ENCODE measurements around the gene SLC7A6OS. TPM values are rescaled to one million over a fixed set of nuclear protein-coding genes. Genes with fewer than 3 reads are reported as not detected.
A peak's percentile ranks its signal among the peaks of the same experiment; 100 is the strongest.

Gene SLC7A6OS
- total RNA-seq = 12.4 TPM

DNA sequence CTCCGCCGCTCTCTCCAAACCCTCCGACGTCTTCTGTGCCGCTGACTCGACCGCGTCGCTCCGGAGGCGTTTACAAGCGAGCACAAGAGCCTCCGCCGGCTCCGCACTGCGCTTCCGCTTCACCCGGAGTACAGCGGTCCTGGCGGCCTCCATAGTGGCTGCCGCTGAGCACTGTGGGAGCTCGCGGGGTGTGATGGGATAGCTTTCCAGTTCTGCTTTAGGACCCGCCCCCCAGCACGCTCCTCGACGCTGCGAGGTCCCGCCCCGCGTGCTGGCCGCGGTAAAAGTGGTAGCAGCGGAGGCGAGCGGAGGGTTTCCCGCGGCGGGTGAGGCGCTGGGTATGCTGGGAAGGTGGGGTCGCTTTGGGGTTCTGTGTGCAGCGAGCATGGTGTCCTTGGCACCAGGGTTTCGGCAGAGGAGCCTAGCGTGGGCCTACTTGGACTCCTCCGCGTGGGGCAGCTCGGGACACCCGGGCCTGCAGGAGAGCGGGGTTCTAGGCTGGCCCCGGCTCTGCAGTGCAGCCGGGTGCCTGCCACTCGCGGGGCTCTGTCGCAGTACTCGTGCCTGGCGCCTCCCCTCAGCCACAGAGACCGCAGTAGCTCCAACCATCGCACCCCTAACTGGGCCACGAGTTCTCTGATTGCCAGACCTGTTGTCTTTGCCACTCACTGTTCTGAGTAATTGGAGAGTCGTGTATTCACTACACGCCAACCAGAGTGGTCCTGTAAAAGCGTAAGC is at the start of gene SLC7A6OS, which contains the start of gene PRMT7:
TSS of gene SLC7A6OS (minus strand) at position 173 of the 738 bp plus-strand sequence. CDS start at position 153, 20 bp downstream.
TSS of gene PRMT7 (plus strand) at position 246 of the 738 bp plus-strand sequence. CDS start 4,961 bp downstream, outside the sequence.
- peak; percentile 75 to 93 (median 91) for DNase-seq (ENCODE audit: low read depth in 2 of 3, low spot score in 2 of 3)

DNA sequence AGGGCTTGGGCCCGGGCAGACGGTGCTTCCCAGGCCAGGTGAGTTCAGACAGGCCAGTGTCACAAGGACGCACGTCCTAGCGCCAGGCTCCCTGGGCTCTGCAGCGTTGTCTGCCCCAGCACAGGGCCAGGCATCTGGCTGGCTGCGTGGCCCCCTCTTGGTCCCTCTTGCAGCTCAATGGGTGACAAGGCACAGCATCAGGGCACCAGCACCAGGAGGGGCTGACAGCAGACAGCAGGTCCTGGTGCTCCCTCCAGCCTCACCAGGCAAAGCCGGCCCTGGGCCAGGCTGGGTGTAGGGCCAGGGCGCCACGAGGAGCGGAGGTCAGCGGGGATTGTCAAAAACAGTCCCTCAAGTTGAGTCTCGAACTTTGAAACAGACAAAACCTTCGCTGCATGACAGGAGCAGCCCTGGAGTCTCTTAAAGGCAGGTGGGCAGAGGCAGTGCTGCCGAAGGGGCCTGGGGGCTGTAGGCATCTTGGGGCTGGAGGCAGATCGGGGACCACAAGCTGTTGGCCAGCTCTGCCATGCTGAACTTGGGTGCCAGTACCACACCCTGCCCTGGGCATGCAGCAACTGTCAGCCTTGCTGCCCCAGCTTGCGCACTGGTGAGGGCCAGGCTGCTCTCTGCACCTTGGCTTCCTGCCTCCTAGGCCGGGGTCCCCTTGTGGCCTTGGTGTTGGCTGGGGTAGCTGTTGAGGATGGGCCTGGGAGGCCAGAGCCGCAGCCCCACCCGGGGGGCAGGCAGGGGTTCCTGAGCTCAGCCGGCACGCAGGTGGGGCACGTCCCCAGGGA is 48.8 kb upstream of the SLC7A6OS start:
- no peak for DNase-seq (ENCODE audit: low read depth in 2 of 3, low spot score in 2 of 3)

GRCh38 chr16:68358951-68359350 is 48.2 kb upstream of the SLC7A6OS start:
- DNase-seq (ENCODE audit: low read depth in 2 of 3, low spot score in 2 of 3) = no peak

DNA sequence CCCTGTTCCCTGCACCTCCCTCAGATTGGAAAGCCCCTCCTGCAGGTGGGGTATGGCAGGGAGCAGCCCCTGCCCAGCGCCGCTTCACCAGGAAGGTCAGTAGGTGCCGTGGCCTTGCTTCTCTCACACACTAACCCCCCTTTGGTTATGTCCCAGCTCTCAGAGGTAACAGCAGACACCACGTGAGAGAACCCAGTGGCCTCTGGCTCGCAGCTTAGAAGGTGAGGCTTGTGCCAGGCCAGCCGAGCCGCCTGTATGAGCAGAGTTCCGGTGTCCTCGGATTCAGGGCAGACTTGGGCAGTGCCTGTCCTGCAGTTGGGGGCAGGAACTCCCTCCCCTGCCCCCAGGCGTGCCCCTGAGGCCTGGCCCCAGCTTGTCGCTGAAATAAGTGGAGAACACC is 47.2 kb upstream of the SLC7A6OS start:
- DNase-seq (ENCODE audit: low read depth in 2 of 3, low spot score in 2 of 3) = no peak

DNA sequence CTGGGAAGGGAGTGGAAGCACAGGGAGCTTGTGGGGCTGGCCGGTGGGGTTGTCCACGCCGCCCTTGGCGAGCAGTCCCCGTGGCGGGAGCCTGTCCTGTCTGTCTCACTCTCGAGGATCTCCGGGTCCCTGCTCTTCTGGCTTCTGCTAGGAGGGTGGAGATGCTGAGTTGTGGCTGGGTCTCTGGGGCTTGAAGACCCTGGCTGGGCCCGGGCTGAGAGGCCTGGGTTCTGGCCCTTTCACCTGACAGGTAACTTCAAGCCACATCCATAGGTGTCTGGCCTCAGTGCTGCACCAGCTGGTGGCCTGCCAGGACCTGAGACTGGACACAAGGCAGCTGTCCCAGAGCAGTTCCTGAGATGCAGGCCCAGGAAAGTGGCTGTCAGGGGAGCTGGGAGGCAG is 46.8 kb upstream of the SLC7A6OS start:
- DNase-seq (ENCODE audit: low read depth in 2 of 3, low spot score in 2 of 3) = no peak

GRCh38 chr16:68356919-68357286 is 46.2 kb upstream of the SLC7A6OS start:
- no peak for DNase-seq (ENCODE audit: low read depth in 2 of 3, low spot score in 2 of 3)

GRCh38 chr16:68356249-68356918 is 45.6 kb upstream of the SLC7A6OS start:
- peak; percentile 36 to 92 (median 87) for DNase-seq (ENCODE audit: low read depth in 2 of 3, low spot score in 2 of 3)

GRCh38 chr16:68355447-68356248 is 44.9 kb upstream of the SLC7A6OS start:
- peak in 1 of 3 donors; percentile 23 for DNase-seq (ENCODE audit: low read depth in 2 of 3, low spot score in 2 of 3)

- DNase-seq (ENCODE audit: low read depth in 2 of 3, low spot score in 2 of 3) = no peak
Observed at GRCh38 chr16:68354816-68355215, 44.1 kb upstream of the SLC7A6OS start.

GRCh38 chr16:68353366-68353765 is 42.6 kb upstream of the SLC7A6OS start:
- no peak for DNase-seq (ENCODE audit: low read depth in 2 of 3, low spot score in 2 of 3)

GRCh38 chr16:68351991-68352431 is 41.3 kb upstream of the SLC7A6OS start:
- DNase-seq (ENCODE audit: low read depth in 2 of 3, low spot score in 2 of 3) = no peak

DNA sequence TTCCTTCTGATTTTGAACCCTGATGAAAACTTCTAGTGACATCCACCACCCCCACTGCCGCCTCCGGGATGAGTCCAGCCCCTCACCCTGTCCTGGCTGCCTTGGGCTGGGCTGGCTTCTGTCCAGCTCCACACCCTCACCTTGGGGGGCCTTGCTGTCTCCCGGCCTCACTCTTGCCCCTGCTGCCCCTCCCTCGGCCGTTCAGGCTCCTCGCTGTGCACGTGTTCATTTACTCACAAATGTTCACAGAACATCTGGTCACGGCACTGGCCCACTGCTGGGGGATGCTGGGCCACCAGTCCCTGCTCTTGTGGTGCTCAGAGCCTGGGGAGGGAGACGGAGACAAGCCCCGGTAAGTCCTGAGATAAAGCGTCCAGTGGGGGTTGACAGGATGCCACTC is 40.7 kb upstream of the SLC7A6OS start:
- no peak for DNase-seq (ENCODE audit: low read depth in 2 of 3, low spot score in 2 of 3)

DNA sequence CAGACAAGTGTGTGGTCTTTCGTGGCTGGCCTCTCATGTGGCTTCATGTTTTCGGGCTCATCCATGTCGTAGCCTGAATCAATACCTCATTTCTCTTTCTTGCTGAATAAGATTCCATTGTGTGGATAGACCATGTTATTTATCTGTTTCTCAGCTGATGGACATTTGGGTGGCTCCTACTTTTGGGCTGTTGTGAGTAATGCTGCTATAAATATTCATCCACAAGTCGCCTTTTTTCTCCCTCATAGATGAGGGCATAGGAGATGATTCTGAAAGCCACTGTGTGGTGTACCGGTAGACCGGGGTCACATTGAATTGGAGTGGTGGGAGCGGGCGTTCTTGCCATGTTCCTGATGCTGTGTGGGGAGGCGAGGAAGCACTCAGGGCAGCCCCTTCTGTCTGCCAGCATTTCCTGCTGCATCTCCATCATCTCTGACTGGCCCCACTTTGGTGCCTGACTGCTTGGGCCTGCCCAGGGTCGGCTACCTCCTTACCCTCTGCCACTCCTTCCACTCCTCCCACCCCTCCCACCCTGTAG is 40.1 kb upstream of the SLC7A6OS start:
- no peak for DNase-seq (ENCODE audit: low read depth in 2 of 3, low spot score in 2 of 3)

DNA sequence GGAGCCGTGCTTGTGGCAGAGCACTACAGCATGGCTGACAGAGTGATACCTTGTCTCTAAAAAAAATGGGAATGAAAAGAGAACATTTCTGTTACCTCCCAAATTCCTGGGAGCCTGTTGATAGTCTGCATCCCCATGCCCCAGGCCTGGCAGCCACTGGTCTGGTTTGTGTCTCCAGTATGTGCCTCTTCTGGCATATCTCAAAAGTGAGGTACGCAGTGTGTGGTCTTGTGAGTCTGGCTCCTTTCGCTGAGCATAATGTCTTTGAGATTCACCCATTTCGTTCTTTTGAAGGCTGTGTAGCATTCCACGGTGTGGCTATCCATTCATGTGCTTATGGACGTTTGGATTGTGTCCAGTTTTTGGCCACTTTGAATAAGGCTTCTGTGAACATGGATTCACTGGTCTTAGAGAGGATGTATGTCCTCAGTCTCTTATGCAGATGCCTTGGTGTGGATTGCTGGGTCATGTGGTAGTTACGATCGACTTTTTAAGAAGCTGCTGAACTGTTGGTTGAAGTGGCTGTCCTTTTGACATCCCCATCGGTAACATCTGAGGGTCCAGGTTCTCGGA is 39.2 kb upstream of the SLC7A6OS start:
- DNase-seq (ENCODE audit: low read depth in 2 of 3, low spot score in 2 of 3) = no peak

DNA sequence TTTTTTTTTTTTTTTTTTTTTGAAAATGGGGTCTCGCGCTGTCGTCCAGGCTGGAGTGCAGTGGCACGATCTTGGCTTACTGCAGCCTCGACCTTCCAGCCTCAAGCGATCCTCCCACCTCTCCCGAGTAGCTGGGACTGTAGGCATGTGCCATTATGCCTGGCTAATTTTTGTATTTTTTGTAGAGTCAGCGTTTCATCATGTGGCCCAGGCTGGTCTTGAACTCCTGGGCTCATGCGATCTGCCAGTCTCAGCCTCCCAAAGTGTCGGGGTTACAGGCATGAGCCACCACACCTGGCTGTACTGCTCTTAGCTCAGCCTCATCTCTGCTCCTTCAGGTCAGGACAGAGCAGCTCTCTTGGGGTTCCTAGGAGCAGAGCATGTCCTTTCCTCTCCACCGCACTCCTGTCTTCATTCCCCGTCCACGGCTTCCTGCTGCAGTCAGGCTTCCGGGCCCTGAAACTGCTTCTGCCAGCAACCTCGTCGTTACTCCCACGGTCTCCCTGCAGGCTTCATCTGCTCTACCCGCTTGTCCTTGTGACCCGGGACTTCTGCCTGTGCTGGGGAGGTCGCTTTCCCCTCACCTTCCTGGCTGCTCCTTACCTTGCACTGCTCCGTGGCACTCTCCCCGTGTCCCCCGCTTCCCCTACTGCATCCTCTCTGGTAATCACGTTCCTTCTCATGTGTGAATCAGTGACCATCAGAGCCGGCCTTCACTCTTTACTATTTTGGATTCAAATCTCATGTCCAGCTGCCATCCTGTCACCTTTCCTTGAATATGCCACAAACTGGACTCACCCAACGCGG is 38.1 kb upstream of the SLC7A6OS start:
- DNase-seq (ENCODE audit: low read depth in 2 of 3, low spot score in 2 of 3) = no peak

GRCh38 chr16:68347605-68348004 is 36.9 kb upstream of the SLC7A6OS start:
- no peak for DNase-seq (ENCODE audit: low read depth in 2 of 3, low spot score in 2 of 3)

- no peak for DNase-seq (ENCODE audit: low read depth in 2 of 3, low spot score in 2 of 3)
Observed at GRCh38 chr16:68346892-68347480, 36.2 kb upstream of the SLC7A6OS start.

DNA sequence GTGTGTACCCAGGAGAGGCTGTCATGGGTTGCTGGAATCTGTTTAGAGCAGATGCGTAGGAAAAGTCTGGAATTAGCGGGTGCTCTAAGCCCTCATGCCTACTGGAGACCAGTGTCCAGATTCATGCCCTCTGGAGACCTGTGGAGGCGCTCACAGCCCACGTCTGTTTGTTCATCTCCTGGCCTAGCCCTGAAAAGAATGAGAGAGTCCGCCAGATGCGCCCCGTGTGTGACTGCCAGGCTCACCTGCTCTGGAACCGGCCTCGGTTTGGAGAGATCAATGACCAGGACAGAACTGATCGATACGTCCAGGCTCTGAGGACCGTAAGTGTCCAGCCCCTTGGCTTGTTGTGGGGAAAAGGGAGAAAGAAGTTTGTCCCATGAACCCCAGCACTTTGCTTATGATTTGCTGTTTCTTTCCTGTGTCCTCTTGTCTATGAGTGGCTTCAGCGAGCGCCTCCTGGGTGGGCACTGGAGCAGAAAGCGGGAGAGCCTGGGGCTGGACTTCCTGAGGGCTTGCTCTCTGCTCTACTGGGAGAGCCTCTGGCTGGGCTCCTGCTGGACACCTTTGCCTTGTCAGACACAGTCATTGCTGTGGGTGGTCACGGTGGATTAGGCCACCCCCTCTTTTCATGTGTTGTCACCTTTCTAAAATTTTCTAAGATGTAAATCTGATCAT is 35.4 kb upstream of the SLC7A6OS start:
- DNase-seq (ENCODE audit: low read depth in 2 of 3, low spot score in 2 of 3) = no peak
